PC-9 (cell line): ENCODE results near the gene IP6K3.

Source experiments
- CTCF ChIP-seq: fragments of 200-600 bp; sonication (generic); conservative IDR thresholded peaks from 2 replicates; pipeline ENCODE4 v1.6.1; 2017; ENCODE audit warnings: mixed run types, antibody characterized with exemption, mild to moderate bottlenecking, moderate library complexity
- EZH2 ChIP-seq: fragments of 200-600 bp; sonication (generic); IDR thresholded peaks from 2 replicates; pipeline ENCODE4 v1.8.0; 2017; ENCODE audit warnings: antibody characterized with exemption, low read depth

- TF ChIP-seq EZH2, result no peak
- no peak for TF ChIP-seq CTCF
These were observed 25.7 kb downstream of the IP6K3 start for GRCh38 chr6:33720998-33721397.
